Stomach (tissue), 9 donors: ENCODE data around the gene POMT2. TPM values are rescaled to one million over a fixed set of nuclear protein-coding genes. Genes with fewer than 3 reads are reported as not detected.

ENCODE experiments used
- DNase-seq, 2 donors: peaks; one replicate each; pipeline versions ENCODE4 v3.0.0 to v3.0.0-alpha.2; 2013 to 2019
- H3K27ac ChIP-seq, 5 donors: fragments of 200-600 bp in 4 of 5; sonication (generic) in 4 of 5; one replicate each; pipeline ENCODE4 v1.5.1; 2013 to 2019; ENCODE audit warnings: mild to moderate bottlenecking in 1 of 5, moderate library complexity in 1 of 5
- H3K27me3 ChIP-seq, 3 donors: fragments of 200-600 bp; sonication (generic); one replicate each; pipeline ENCODE4 v1.5.1; 2017 to 2019; ENCODE audit warnings: mixed run types in 1 of 3
- H3K36me3 ChIP-seq, 4 donors: fragments of 200-600 bp; sonication (generic); 1 replicate in 3 of 4; 2 replicates in 1 of 4; pipeline ENCODE4 v1.5.1; 2016 to 2019
- H3K4me1 ChIP-seq, 4 donors: fragments of 200-600 bp; sonication (generic); one replicate each; pipeline ENCODE4 v1.5.1; 2016 to 2019
- H3K4me3 ChIP-seq, 4 donors: fragments of 200-600 bp; sonication (generic) in 3 of 4; one replicate each; pipeline ENCODE4 v1.5.1; 2016 to 2019; ENCODE audit warnings: mild to moderate bottlenecking in 1 of 4
- H3K9me3 ChIP-seq, 4 donors: fragments of 200-600 bp; sonication (generic); one replicate each; pipeline ENCODE4 v1.5.1; 2016 to 2019
- EP300 ChIP-seq: sonication (generic); formaldehyde crosslinking; IDR thresholded peaks from one replicate; pipeline ENCODE4 v1.6.1; 2017; ENCODE audit warnings: antibody characterized with exemption
- POLR2A ChIP-seq, 4 donors: fragments of 450-650 bp; IDR thresholded peaks; one replicate each; pipeline ENCODE4 v1.6.1; 2016; ENCODE audit warnings: antibody characterized with exemption in 4 of 4, control low read depth in 2 of 4, mild to moderate bottlenecking in 1 of 4, moderate library complexity in 1 of 4
- POLR2AphosphoS5 ChIP-seq, 3 donors: sonication (generic); formaldehyde crosslinking; IDR thresholded peaks; one replicate each; pipeline ENCODE4 v1.6.1; 2016; ENCODE audit warnings: antibody characterized with exemption in 3 of 3
- WGBS, 5 donors: extraction: QIAGEN DNeasy Blood & Tissue Kit in 3 of 5; methylation state at CpG; one replicate each; pipeline versions ENCODE4 v1.1.5 to v1.1.7; 2013 to 2018; 5-methylcytosine and 5-hydroxymethylcytosine counted together
- intact Hi-C: fragments of 100-400 bp; cut with DNase I; formaldehyde crosslinking; loops from one replicate; pipeline ENCODE4 v1.15.1; 2023; ENCODE audit warnings: low total_unique reads
- polyA plus RNA-seq, 3 donors: library from polyadenylated mRNA; stranded (reverse); fragments of 200-250 nt; gene quantifications; one replicate each; pipeline ENCODE4 v1.2.3, GENCODE V29; 2013
- total RNA-seq, 5 donors: library from RNA; depleted of rRNA; stranded (reverse); fragments of >200 nt; gene quantifications; one replicate each; pipeline versions ENCODE4 v1.1.0 to v1.2.3, GENCODE V29; 2014 to 2016
- TF ChIP-seq, protein P1 (sequence below), 7 experiments: fragments of 450-650 bp in 4 of 7; fragments of 200-600 bp in 3 of 7; sonication (generic) in 3 of 7; IDR thresholded peaks; one replicate each; pipeline ENCODE4 v1.5.1; 2016 to 2019; ENCODE audit warnings: antibody characterized with exemption in 7 of 7, control low read depth in 2 of 7, mild to moderate bottlenecking in 1 of 7
- donor health status: healthy with polysubstance abuse.
- donor health status: Bipolar disorder and iron deficiency.
- donor health status: healthy.

The POMT2 gene
- total and polyA plus RNA-seq, 8 donors: 7.3 to 33.8 (median 12.2) TPM

DNA sequence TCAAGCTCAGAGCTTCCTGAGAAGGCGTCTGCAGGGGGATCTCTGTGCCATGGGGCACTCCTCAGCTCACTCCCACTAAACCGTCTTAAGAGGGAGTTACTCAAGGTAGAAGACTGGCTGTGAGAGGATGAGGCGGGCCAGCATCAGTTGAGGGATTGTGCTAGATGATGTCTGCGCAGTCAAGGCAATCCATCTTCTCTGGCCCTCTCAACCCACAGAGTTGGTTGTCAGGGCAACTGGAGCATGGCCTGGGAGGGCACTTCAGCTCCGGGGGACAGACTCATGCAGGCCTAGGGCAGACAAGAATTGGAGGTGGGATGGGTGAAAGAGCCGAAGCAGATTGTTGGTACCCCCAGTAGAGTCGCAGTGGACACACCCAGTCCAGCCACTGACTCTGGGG, 9.2 kb upstream of the POMT2 start:
- intact Hi-C loops: loop anchor here (10.0 kb wide), 1 partner anchor 125 kb away; the partner anchor contains the start of genes AHSA1 and VIPAS39
- H3K27ac ChIP-seq: no peak overlapping the region
- no peaks in the 10 kb centered on the region for H3K4me1 ChIP-seq
- no peaks in the 10 kb centered on the region for H3K27me3 ChIP-seq
- no peak for DNase-seq
- TF ChIP-seq EP300 (no peak), POLR2AphosphoS5 (IDR thresholded peaks at IDR 0.05) (no peak), POLR2A (IDR thresholded peaks at IDR 0.05) (no peak)
- TF ChIP-seq, protein P1, sequence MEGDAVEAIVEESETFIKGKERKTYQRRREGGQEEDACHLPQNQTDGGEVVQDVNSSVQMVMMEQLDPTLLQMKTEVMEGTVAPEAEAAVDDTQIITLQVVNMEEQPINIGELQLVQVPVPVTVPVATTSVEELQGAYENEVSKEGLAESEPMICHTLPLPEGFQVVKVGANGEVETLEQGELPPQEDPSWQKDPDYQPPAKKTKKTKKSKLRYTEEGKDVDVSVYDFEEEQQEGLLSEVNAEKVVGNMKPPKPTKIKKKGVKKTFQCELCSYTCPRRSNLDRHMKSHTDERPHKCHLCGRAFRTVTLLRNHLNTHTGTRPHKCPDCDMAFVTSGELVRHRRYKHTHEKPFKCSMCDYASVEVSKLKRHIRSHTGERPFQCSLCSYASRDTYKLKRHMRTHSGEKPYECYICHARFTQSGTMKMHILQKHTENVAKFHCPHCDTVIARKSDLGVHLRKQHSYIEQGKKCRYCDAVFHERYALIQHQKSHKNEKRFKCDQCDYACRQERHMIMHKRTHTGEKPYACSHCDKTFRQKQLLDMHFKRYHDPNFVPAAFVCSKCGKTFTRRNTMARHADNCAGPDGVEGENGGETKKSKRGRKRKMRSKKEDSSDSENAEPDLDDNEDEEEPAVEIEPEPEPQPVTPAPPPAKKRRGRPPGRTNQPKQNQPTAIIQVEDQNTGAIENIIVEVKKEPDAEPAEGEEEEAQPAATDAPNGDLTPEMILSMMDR (IDR thresholded peaks at IDR 0.05): no peak
- 75 to 92% (median 85%) methylated on average over 4 to 7 of the region's 7 CpGs for WGBS, 5 donors
- H3K4me3 ChIP-seq: no peak overlapping the region
- H3K36me3 ChIP-seq: no peaks in the 10 kb centered on the region
- H3K9me3 ChIP-seq: no peaks in the 10 kb centered on the region

DNA sequence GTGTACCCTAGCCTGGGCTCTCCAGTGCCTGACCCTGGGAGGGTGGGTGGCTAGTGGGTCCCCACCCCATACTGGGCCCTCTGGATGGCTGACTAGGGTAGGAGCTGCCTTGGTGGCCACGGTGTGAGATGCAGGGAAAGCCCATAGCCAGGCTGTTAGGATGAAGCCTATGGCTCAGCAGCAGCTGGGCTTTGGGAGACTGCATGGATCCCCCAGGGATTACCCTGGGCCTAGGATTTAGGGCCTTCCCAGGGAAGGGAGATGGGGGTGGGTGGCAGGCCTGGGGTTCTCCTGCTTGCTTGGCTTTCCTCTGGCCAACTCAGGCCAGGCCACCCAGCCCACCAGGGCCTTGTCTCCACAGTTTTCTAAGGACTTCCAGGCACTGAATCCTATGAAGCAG, 6.4 kb upstream of the POMT2 start:
- intact Hi-C loops: loop anchor here (10.0 kb wide), 1 partner anchor 128 kb away; the partner anchor contains the start of genes AHSA1 and VIPAS39
- no peak for DNase-seq
- H3K27me3 ChIP-seq: no peaks in the 10 kb centered on the region
- peaks cover 4 to 9% (median 6%) of the 10 kb centered on the region in 4 donors for H3K4me1 ChIP-seq
- TF ChIP-seq, protein P1 (IDR thresholded peaks at IDR 0.05): no peak
- TF ChIP-seq EP300: no peak
- TF ChIP-seq POLR2A (IDR thresholded peaks at IDR 0.05): no peak
- no peak for TF ChIP-seq POLR2AphosphoS5 (IDR thresholded peaks at IDR 0.05)
- H3K27ac ChIP-seq: no peak overlapping the region
- H3K4me3 ChIP-seq: no peak overlapping the region
- WGBS, 5 donors: 89 to 100% (median 100%) methylated on average over 1 of the region's 1 CpG
- H3K9me3 ChIP-seq: no peaks in the 10 kb centered on the region
- H3K36me3 ChIP-seq: no peaks in the 10 kb centered on the region

DNA sequence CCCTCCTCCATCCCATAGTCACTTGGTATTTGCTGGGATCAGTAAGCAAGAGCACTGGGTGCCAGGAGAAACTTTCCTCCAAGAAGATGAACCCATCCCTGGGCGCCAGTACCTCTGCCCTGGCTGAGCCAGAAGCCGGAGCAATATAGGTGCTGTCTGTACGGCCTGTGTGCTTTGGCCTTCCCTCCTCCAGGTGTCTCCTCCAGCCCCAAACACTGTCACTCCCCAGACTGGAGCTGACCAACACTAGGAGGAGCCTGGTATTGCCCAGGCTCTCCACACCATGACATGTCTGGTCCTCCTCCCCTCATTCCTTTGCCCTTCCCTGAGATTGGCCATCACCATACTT, 5.0 kb upstream of the POMT2 start:
- TF ChIP-seq EP300 (no peak), POLR2AphosphoS5 (IDR thresholded peaks at IDR 0.05) (no peak)
- Histone ChIP-seq H3K27ac (no peak overlapping the region), H3K4me3 (no peak overlapping the region), H3K27me3 (no peaks in the 10 kb centered on the region), H3K4me1 (peaks cover 7 to 12% (median 9%) of the 10 kb centered on the region in 4 donors), H3K9me3 (no peaks in the 10 kb centered on the region), H3K36me3 (no peaks in the 10 kb centered on the region)
- intact Hi-C loops: loop anchor here (10.0 kb wide), 1 partner anchor 129 kb away; the partner anchor contains the start of genes AHSA1 and VIPAS39
- no peak for DNase-seq
- 82 to 96% (median 90%) methylated on average over 3 of the region's 3 CpGs for WGBS, 5 donors

DNA sequence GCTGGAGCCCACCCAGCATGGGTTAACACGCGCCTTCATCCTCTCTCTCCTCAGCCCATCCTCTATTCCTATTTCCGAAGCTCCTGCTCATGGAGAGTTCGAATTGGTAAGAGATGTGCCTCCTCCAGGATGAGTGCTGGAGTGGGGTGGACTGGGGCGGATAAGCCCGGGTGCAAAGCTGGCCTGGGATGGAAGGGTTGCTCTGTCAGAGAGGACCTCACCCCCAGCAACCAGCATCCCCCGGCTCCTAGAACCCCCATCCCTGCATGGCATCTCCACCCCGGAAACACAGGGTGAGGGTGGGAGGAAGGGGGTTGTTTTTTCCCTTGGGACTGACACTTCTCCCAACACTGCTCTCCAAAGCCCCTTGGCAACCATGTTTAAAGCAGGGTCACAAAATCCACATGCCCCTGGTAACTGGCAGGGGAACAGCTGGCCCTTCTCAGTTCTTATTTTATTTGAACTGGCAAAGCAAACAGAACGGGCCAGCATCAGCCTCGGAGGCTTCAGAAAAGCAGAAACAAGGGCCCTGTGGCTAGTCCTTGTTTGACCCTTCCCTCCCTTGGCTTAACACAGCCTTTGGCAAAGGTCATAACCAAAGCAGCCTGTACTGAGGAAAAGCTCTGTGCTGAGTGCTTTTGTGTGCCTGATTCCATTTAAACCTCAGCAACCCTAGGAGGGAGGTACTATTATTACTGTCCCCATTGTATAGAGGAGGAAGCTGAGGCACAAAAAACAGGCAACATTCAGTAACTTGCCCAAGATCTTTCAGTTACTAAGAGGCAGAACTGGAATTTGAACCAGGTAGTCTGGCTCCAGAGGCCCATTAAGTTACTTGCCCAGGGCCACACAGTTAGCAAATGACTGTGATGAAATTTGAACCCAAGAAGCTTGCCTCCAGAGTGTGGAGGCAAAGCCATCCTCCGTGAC, 4.4 kb upstream of the POMT2 start:
- DNase-seq: peak in 1 of 2 donors; percentile 38

More for the DNA sequence above, 4.4 kb upstream of the POMT2 start:
- TF ChIP-seq POLR2A (IDR thresholded peaks at IDR 0.05) (no peak), POLR2AphosphoS5 (IDR thresholded peaks at IDR 0.05) (no peak), EP300 (no peak)
- TF ChIP-seq, protein P1 (IDR thresholded peaks at IDR 0.05): no peak
- no peak overlapping the region for H3K27ac ChIP-seq
- intact Hi-C loops: loop anchor here (10.0 kb wide), 1 partner anchor 130 kb away; the partner anchor contains the start of genes AHSA1 and VIPAS39
- H3K36me3 ChIP-seq: no peaks in the 10 kb centered on the region
- 74 to 85% (median 79%) methylated on average over 11 of the region's 11 CpGs for WGBS, 5 donors
- no peaks in the 10 kb centered on the region for H3K27me3 ChIP-seq
- no peaks in the 10 kb centered on the region for H3K9me3 ChIP-seq
- no peak overlapping the region for H3K4me3 ChIP-seq
- H3K4me1 ChIP-seq: peaks cover 8 to 15% (median 11%) of the 10 kb centered on the region in 4 donors
